Uterus (tissue), 4 donors: ENCODE results near the gene KCNJ10. TPM values are rescaled to one million over a fixed set of nuclear protein-coding genes. Genes with fewer than 3 reads are reported as not detected.
A peak's percentile ranks its signal among the peaks of the same experiment; 100 is the strongest.

Source experiments
- DNase-seq, 2 donors: peaks; one replicate each; pipeline ENCODE4 v3.0.0-alpha.2; 2019 to 2020
- H3K27ac ChIP-seq, 2 donors: fragments of 200-600 bp; sonication (generic); 1 replicate in 1 of 2; 2 replicates in 1 of 2; pipeline ENCODE4 v1.5.1; 2016 to 2018
- H3K27me3 ChIP-seq, 2 donors: fragments of 200-600 bp; sonication (generic); one replicate each; pipeline ENCODE4 v1.5.1; 2018 to 2019; ENCODE audit warnings: control low read depth in 1 of 2
- H3K36me3 ChIP-seq, 2 donors: fragments of 200-600 bp; sonication (generic); one replicate each; pipeline ENCODE4 v1.5.1; 2019; ENCODE audit warnings: control low read depth in 1 of 2
- H3K4me1 ChIP-seq, 2 donors: fragments of 200-600 bp; sonication (generic); one replicate each; pipeline ENCODE4 v1.5.1; 2018 to 2019; ENCODE audit warnings: control low read depth in 1 of 2
- H3K4me3 ChIP-seq, 2 donors: fragments of 200-600 bp; sonication (generic); 1 replicate in 1 of 2; 2 replicates in 1 of 2; pipeline ENCODE4 v1.5.1; 2018 to 2019; ENCODE audit warnings: mild to moderate bottlenecking in 1 of 2
- H3K9me3 ChIP-seq, 2 donors: fragments of 200-600 bp; sonication (generic); one replicate each; pipeline ENCODE4 v1.5.1; 2019; ENCODE audit warnings: control low read depth in 1 of 2
- POLR2A ChIP-seq, 2 donors: fragments of 450-650 bp; IDR thresholded peaks; one replicate each; pipeline ENCODE4 v1.6.1; 2016; ENCODE audit warnings: antibody characterized with exemption in 2 of 2, mild to moderate bottlenecking in 1 of 2, moderate library complexity in 1 of 2
- intact Hi-C: fragments of 100-400 bp; cut with DNase I; formaldehyde crosslinking; loops from one replicate; pipeline ENCODE4 v1.15.1; 2023; ENCODE audit warnings: low total_unique reads
- total RNA-seq, 4 donors: library from RNA; depleted of rRNA in 3 of 4; stranded (reverse); fragments of >200 nt in 3 of 4; gene quantifications; one replicate each; pipeline versions ENCODE4 v1.1.0 to v1.2.4, GENCODE V29; 2014 to 2023
- TF ChIP-seq, protein P1 (sequence below), 4 experiments: fragments of 200-600 bp in 2 of 4; fragments of 450-650 bp in 2 of 4; sonication (generic) in 2 of 4; IDR thresholded peaks; one replicate each; pipeline ENCODE4 v1.5.1; 2016 to 2019; ENCODE audit warnings: antibody characterized with exemption in 4 of 4, mild to moderate bottlenecking in 2 of 4, moderate library complexity in 1 of 4
- donor health status: DM: yes; HTN: yes; CAD: no.

The KCNJ10 gene
- total RNA-seq, 4 donors from 2014 or later: 0.58 TPM; not detected in 3

DNA sequence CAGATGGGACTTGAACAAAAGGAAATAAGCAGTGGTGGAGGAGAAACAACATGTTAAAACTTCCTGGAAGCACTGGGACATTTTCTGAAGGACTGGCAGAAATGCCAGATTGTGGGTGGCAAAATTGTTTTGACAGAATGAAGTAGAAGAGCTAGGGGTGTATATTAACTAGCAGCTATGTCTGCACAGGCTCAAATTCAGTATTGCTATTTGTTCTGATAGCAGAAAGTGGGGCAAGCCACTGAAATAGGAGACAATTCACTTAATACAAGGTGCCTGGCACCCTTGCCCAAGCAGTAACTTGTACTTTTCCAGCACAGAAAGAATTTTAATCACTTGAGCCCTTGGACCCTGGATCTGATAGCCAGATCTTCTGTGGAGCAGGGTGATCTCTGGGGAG, 26.4 kb downstream of the KCNJ10 start:
- no peaks in the 10 kb centered on the region for H3K4me1 ChIP-seq
- TF ChIP-seq, protein P1, sequence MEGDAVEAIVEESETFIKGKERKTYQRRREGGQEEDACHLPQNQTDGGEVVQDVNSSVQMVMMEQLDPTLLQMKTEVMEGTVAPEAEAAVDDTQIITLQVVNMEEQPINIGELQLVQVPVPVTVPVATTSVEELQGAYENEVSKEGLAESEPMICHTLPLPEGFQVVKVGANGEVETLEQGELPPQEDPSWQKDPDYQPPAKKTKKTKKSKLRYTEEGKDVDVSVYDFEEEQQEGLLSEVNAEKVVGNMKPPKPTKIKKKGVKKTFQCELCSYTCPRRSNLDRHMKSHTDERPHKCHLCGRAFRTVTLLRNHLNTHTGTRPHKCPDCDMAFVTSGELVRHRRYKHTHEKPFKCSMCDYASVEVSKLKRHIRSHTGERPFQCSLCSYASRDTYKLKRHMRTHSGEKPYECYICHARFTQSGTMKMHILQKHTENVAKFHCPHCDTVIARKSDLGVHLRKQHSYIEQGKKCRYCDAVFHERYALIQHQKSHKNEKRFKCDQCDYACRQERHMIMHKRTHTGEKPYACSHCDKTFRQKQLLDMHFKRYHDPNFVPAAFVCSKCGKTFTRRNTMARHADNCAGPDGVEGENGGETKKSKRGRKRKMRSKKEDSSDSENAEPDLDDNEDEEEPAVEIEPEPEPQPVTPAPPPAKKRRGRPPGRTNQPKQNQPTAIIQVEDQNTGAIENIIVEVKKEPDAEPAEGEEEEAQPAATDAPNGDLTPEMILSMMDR (IDR thresholded peaks at IDR 0.05): no peak
- no peak overlapping the region for H3K27ac ChIP-seq
- DNase-seq: no peak
- no peaks in the 10 kb centered on the region for H3K36me3 ChIP-seq
- H3K4me3 ChIP-seq: no peak overlapping the region
- intact Hi-C loops: no loop called here
- H3K27me3 ChIP-seq: no peaks in the 10 kb centered on the region
- no peaks in the 10 kb centered on the region for H3K9me3 ChIP-seq

DNA sequence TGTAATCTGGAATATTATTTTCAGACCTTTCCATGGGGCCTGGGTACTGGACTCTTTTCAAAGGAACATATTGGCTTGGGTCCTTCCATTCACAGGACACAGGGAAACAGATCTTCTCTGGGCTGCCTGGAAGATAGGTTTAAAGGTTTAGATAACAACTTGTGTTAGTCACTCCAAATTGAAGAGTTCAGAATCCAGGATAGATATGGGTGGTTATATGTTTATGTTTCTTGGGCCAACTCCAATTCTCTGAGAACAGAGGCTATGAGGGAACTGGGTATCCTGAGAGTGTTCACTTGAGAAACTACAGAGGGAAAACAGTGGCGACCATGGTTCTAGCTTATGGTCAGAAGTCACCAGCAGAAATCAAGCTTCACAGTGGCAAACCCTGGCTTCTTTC, 29.5 kb downstream of the KCNJ10 start:
- no peaks in the 10 kb centered on the region for H3K27me3 ChIP-seq
- H3K36me3 ChIP-seq: no peaks in the 10 kb centered on the region
- no peak for DNase-seq
- TF ChIP-seq, protein P1 (IDR thresholded peaks at IDR 0.05): no peak
- no peak for TF ChIP-seq POLR2A (IDR thresholded peaks at IDR 0.05)
- H3K9me3 ChIP-seq: no peaks in the 10 kb centered on the region
- H3K4me1 ChIP-seq: no peaks in the 10 kb centered on the region
- no peak overlapping the region for H3K27ac ChIP-seq
- H3K4me3 ChIP-seq: no peak overlapping the region
- intact Hi-C loops: no loop called here

GRCh38 chr1:160032165-160032820, 37.7 kb downstream of the KCNJ10 start:
- TF ChIP-seq POLR2A (IDR thresholded peaks at IDR 0.05): no peak
- TF ChIP-seq, protein P1 (IDR thresholded peaks at IDR 0.05): no peak
- H3K36me3 ChIP-seq: no peaks in the 10 kb centered on the region
- no peak for DNase-seq
- H3K4me3 ChIP-seq: peak overlapping the region; percentile 64 to 83
- no peaks in the 10 kb centered on the region for H3K9me3 ChIP-seq
- intact Hi-C loops: no loop called here
- no peaks in the 10 kb centered on the region for H3K27me3 ChIP-seq
- H3K27ac ChIP-seq: peak overlapping the region; percentile 74 to 76
- H3K4me1 ChIP-seq: peaks cover 0 to 6% of the 10 kb centered on the region in 2 donors

DNA sequence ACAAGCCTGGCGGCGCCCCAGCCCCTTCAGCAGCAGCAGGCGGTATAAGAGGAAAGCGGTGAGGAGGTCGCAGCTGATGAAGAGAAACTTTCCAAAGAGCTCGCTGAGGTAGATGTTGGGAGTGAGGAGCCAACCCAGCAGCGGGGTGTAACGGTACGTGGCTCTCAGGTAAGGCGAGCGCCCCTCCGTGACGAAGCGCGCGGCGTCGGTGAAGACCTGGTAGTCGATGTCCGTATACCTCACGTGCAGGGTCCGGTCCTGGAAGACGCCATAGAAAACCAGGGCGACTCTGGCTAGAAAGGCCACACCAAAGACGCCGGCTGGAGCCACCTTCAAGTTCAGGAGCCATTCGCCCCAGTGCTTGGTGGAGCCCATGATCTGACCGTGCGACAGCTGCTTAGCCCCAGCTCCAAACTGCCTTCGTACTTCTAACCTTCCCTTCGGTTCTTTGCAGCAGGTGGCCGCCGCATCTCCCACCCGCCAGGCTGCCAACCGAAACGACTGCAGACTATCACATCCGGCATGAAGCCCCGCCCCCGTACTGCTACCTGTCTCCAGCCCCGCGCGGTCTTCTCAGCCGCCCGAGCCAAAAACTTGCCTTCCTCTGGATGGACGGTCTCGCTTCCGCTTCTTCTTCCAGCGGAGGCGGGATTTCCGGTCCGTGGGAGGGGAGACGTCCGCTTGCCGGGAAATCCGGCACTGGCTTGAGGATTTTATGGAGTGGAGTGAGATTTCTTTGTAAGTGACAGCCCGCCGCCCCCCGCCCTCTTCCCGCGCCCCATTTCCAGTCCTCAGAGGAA, 38.4 kb downstream of the KCNJ10 start, which contains the start of gene PIGM:
TSS of gene PIGM (minus strand) at position 626 of the 800 bp plus-strand sequence. CDS start at position 375, 251 bp downstream.
- intact Hi-C loops: no loop called here
- peak; percentile 93 for DNase-seq
- Histone ChIP-seq H3K27me3 (no peaks in the 10 kb centered on the region), H3K36me3 (no peaks in the 10 kb centered on the region), H3K27ac (peak within 1 kb of the TSS; percentile 74 to 76), H3K4me1 (peaks cover 0 to 6% of the 10 kb centered on the region in 2 donors), H3K4me3 (peak within 1 kb of the TSS; percentile 64 to 83), H3K9me3 (no peaks in the 10 kb centered on the region)
- TF ChIP-seq POLR2A (IDR thresholded peaks at IDR 0.05): peak in 1 of 2 donors; percentile 50
- TF ChIP-seq, protein P1 (IDR thresholded peaks at IDR 0.05): peak in 2 of 4 experiments; percentile 30 to 40
